ENCODE data around the gene PYGO1. TPM values are rescaled to one million over a fixed set of nuclear protein-coding genes. Genes with fewer than 3 reads are reported as not detected.

Gene PYGO1
- total and polyA plus RNA-seq, 2 of the 4 experiments (the other 2 are of a cell fraction): 3.0 to 6.6 TPM

GRCh38 chr15:55613727-55614126 lies 25.6 kb upstream of the PYGO1 start:
- H2AK5ac ChIP-seq (ENCODE audit: low read depth, low read length): no peak overlapping the region
- dilution Hi-C loops (cut with HindIII; ENCODE audit: low sequenced_read_pairs, unreplicated experiment): no loop called here
- no peak overlapping the region for H2BK20ac ChIP-seq (ENCODE audit: low read depth, low read length)
- H3K27ac ChIP-seq (ENCODE audit: insufficient read depth, low read length): no peak overlapping the region
- H4K8ac ChIP-seq (ENCODE audit: low read depth in 2 of 2, low read length in 2 of 2): no peak overlapping the region
- H3K23ac ChIP-seq (ENCODE audit: low read depth, low read length): no peak overlapping the region
- no peaks in the 10 kb centered on the region for H3K9me3 ChIP-seq (ENCODE audit: control insufficient read depth, insufficient read depth, low read length)
- H3K4me2 ChIP-seq (ENCODE audit: low read depth, low read length): no peak overlapping the region
- in situ Hi-C loops (cut with MboI; ENCODE audit: low sequenced_read_pairs): no loop called here
- H2AFZ ChIP-seq (replicated peaks; ENCODE audit: low read length, poor library complexity): no peak overlapping the region
- no peak for TF ChIP-seq NFE2L2 (IDR thresholded peaks at IDR 0.05; ENCODE audit: low read depth, low read length)
- TF ChIP-seq CEBPB (IDR thresholded peaks at IDR 0.05; ENCODE audit: low read depth, low read length): no peak
- no peak for TF ChIP-seq MAFK (IDR thresholded peaks at IDR 0.05; ENCODE audit: low read depth, low read length)
- no peak for TF ChIP-seq RCOR1 (IDR thresholded peaks at IDR 0.05; ENCODE audit: insufficient replicate concordance, low read length)
- no peak for TF ChIP-seq CTCF (conservative IDR thresholded peaks at IDR 0.05; ENCODE audit: low read depth, low read length)
- TF ChIP-seq, protein P1, sequence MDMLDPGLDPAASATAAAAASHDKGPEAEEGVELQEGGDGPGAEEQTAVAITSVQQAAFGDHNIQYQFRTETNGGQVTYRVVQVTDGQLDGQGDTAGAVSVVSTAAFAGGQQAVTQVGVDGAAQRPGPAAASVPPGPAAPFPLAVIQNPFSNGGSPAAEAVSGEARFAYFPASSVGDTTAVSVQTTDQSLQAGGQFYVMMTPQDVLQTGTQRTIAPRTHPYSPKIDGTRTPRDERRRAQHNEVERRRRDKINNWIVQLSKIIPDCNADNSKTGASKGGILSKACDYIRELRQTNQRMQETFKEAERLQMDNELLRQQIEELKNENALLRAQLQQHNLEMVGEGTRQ (IDR thresholded peaks at IDR 0.05; ENCODE audit: low read depth, low read length): no peak
- no peak for TF ChIP-seq RFX5 (IDR thresholded peaks at IDR 0.05; ENCODE audit: low read depth, low read length)
- TF ChIP-seq MXI1 (IDR thresholded peaks at IDR 0.05; ENCODE audit: borderline replicate concordance, low read depth, low read length): no peak
- H2BK5ac ChIP-seq (ENCODE audit: low read depth, low read length, poor library complexity, severe bottlenecking): no peak overlapping the region
- H3K36me3 ChIP-seq (ENCODE audit: control insufficient read depth, insufficient read depth, low read length): no peaks in the 10 kb centered on the region
- BruUV-seq (replicated peaks): no TSS peak
- no peak for ATAC-seq (ENCODE audit: low read depth)
- 33% methylated on average over 1 of the region's 4 CpGs; no CpG with 5 or more reads in 1 of the 2 experiments for WGBS, 2 experiments (ENCODE audit: extremely low coverage in 2 of 2, insufficient read length in 1 of 2)
- H4K20me1 ChIP-seq (ENCODE audit: insufficient read depth, low read length): no peaks in the 10 kb centered on the region
- no peaks in the 10 kb centered on the region for H3K27me3 ChIP-seq (ENCODE audit: control insufficient read depth, insufficient read depth, low read length)
- no peak for DNase-seq
- no peak overlapping the region for H2AK9ac ChIP-seq (replicated peaks; ENCODE audit: low read depth, low read length, poor library complexity)
- no peak overlapping the region for H4K91ac ChIP-seq (ENCODE audit: insufficient read depth, low read depth, low read length)
- no peak overlapping the region for H3K56ac ChIP-seq (ENCODE audit: extremely low read depth, insufficient read depth, low read length)
- H3K14ac ChIP-seq (replicated peaks; ENCODE audit: low read depth, low read length): no peak overlapping the region
- no peak overlapping the region for H3K9ac ChIP-seq (ENCODE audit: low read depth, low read length)
- no peak overlapping the region for H4K5ac ChIP-seq (ENCODE audit: low read depth, low read length)
- POLR2A ChIA-PET (ENCODE audit: unreplicated experiment): interaction anchor here (0.6 kb wide), 1 partner anchor 14 kb away, joined by 4 read pairs; no protein-coding TSS in a partner anchor
- H2BK120ac ChIP-seq (ENCODE audit: low read depth, low read length): no peak overlapping the region
- H3K9me1 ChIP-seq (ENCODE audit: insufficient read depth, low read length): no peaks in the 10 kb centered on the region
- intact Hi-C loops (cut with micrococcal nuclease): no loop called here
- H3K18ac ChIP-seq (ENCODE audit: low read depth, low read length): no peak overlapping the region
- CTCF ChIA-PET: no interaction called here
- no peak overlapping the region for H2BK15ac ChIP-seq (ENCODE audit: low read depth, low read length)
- H3K79me1 ChIP-seq (ENCODE audit: low read depth in 1 of 2, low read length in 2 of 2): no peaks in the 10 kb centered on the region
- H3K4me1 ChIP-seq (ENCODE audit: control insufficient read depth, insufficient read depth, low read length): no peaks in the 10 kb centered on the region
- H3K4ac ChIP-seq (ENCODE audit: low read depth, low read length): no peak overlapping the region
- H3K4me3 ChIP-seq (ENCODE audit: insufficient read depth, low read depth, low read length): no peak overlapping the region

Data from IMR-90 (cell line).